Measurements from ENCODE around the gene ZNF219. TPM values are rescaled to one million over a fixed set of nuclear protein-coding genes. Genes with fewer than 3 reads are reported as not detected.

Gene ZNF219
- total RNA-seq, 2 donors from 2014 or later = 13.8 to 20.6 TPM

DNA sequence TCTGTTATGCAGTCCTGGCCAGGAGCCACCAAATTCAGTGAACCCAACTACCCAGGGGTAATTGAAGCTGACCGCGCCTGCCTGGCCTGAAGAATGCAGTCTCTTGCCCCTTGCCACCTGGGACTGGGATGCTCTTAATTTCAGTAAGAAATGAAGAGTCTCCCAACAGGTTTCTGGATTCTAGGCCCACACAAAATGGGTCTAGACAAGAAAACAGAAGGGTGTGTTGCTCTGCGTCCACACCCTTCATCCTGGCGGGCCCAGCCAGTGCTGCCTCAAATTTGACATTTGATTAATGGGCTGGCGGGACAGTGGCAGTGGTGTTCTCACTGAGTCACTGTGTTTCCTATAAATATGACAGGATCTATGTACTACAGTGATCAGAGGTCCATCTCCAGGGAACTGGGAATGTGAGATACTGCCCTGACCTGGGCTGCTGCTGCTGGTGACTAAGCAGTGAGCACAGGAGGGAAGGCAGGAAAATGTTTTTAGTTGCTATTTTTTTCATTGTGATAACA is 8.9 kb upstream of the ZNF219 start:
- no peaks in the 10 kb centered on the region for H3K27me3 Mint-ChIP-seq
- H3K27ac Mint-ChIP-seq = peak overlapping the region; percentile 32
- ATAC-seq = no peak
- no peak overlapping the region for H3K4me3 Mint-ChIP-seq
- H3K4me1 Mint-ChIP-seq = peaks cover 17% of the 10 kb centered on the region
- no peaks in the 10 kb centered on the region for H3K9me3 ChIP-seq (ENCODE audit: control insufficient read depth, low read length, poor library complexity, severe bottlenecking)
- DNase-seq = no peak
- no peaks in the 10 kb centered on the region for H3K36me3 Mint-ChIP-seq (ENCODE audit: low read depth)

DNA sequence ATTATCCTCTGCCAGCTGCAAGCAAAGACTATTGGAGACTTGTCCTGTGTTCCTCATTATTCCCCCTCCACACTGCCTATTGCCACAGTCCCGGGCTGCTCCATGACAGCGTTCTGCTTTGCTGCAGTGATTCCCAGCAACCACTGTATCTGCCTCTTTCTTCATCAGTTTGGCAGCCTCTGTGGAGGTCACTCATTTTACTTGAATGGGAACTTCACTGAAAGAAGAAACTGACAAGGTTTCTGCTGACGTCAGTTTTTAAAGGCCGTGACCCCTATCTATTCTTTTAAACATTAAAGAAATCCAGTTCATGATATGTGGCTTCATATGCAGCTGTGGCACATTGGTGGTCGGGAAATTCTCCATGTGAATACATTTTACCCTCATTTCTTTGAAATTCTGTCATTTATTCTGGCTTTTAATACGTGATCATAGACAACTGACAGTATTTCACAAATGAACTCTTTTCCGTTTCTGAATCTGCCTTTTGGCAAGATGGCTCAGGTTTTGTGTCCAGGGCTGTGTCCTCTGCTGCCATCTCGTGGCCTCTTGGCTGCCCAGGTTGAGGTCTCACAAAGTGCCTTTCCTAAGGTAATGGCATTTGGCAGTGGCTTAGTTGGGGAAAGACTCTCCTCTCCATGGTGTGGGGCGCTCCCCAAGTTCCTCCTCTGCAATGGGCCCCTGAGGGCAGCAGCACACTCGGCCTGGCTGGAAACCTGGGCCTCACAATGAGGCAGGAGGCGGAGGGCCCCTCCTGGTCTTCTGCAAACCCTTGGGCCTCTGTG is 8.2 kb upstream of the ZNF219 start:
- ATAC-seq = no peak
- no peaks in the 10 kb centered on the region for H3K27me3 Mint-ChIP-seq
- no peaks in the 10 kb centered on the region for H3K9me3 ChIP-seq (ENCODE audit: control insufficient read depth, low read length, poor library complexity, severe bottlenecking)
- H3K4me3 Mint-ChIP-seq = peak overlapping the region; percentile 61
- peak; percentile 55 to 75 (median 57) for DNase-seq
- no peaks in the 10 kb centered on the region for H3K36me3 Mint-ChIP-seq (ENCODE audit: low read depth)
- peaks cover 17% of the 10 kb centered on the region for H3K4me1 Mint-ChIP-seq
- peak overlapping the region; percentile 32 for H3K27ac Mint-ChIP-seq

DNA sequence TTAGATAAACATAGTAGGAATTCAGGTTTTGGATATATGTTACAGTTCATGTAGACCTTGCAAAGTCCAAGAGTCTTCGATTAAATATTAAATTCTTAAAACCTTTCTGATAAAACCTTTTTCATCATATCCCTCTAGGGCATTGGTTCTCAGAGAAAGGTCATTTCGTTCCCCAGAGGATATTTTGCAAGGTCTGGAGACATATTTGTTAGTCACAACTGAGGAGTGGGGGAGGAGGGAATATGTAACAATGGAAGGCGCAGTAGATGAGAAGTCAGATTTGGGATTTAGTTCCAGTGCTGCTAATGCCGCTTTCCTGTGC is 7.7 kb upstream of the ZNF219 start:
- DNase-seq = no peak
- H3K36me3 Mint-ChIP-seq (ENCODE audit: low read depth) = no peaks in the 10 kb centered on the region

DNA sequence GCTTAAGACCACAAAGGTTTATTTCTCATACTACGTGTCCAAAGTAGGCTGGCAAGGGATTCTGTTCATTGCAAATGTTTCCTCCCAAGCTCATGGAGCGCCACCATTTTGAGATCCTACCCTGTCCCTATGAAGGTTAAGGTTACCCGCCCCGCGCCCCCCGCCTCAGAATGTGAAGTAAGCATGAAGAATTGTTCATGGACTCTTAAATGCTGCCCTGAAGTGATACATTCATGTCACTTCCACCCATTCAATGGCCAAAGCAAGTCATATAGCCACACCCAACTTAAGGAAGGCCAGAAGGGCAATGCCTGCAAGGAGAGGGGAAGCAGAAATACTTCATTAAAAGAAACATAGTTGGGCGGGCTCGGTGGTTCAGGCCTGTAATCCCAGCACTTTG is 6.6 kb upstream of the ZNF219 start:
- no peak for DNase-seq
- H3K27ac Mint-ChIP-seq = peak overlapping the region; percentile 97
- H3K36me3 Mint-ChIP-seq (ENCODE audit: low read depth) = no peaks in the 10 kb centered on the region
- H3K27me3 Mint-ChIP-seq = no peaks in the 10 kb centered on the region
- no peaks in the 10 kb centered on the region for H3K9me3 ChIP-seq (ENCODE audit: control insufficient read depth, low read length, poor library complexity, severe bottlenecking)
- H3K4me3 Mint-ChIP-seq = no peak overlapping the region
- H3K4me1 Mint-ChIP-seq = peaks cover 17% of the 10 kb centered on the region
- no peak for ATAC-seq

More for the DNA sequence above, 7.7 kb upstream of the ZNF219 start:
- no peaks in the 10 kb centered on the region for H3K9me3 ChIP-seq (ENCODE audit: control insufficient read depth, low read length, poor library complexity, severe bottlenecking)
- no peak for ATAC-seq
- Mint-ChIP-seq H3K4me1 (peaks cover 17% of the 10 kb centered on the region), H3K27me3 (no peaks in the 10 kb centered on the region), H3K27ac (no peak overlapping the region), H3K4me3 (no peak overlapping the region)

DNA sequence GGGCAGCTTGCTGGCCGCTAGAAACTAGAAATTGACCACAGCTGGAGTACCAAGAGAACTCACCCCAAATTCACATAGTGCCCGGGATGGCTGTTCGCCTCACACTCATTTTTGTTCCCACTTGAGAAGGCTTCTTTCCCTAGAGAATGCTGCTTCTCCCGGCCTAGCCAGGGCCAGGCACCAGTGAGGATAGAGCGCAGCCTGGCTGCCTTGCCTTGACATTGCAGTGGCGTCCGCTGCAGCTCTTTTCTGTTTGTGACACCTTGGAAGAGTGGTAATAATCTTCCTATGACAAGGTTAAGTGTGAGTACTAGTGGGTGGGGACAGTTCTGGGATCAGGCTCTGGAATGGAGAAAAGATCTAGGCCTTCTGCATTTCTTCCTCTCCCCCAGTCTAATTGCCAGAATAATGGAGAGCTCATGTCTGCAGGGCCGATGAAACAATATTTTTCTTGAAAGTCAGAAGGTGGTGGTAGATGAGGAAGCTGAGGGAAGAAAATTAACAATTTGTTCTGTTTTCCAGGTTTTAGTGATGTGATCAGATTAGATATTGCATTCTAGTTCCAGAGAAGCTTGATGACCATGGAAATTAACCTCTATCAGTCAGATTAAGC is 6.1 kb upstream of the ZNF219 start:
- Mint-ChIP-seq H3K27me3 (no peaks in the 10 kb centered on the region), H3K36me3 (ENCODE audit: low read depth) (no peaks in the 10 kb centered on the region), H3K27ac (peak overlapping the region; percentile 97), H3K4me3 (peak overlapping the region; percentile 95), H3K4me1 (peaks cover 18% of the 10 kb centered on the region)
- DNase-seq = peak; percentile 35 to 47 (median 44)
- no peaks in the 10 kb centered on the region for H3K9me3 ChIP-seq (ENCODE audit: control insufficient read depth, low read length, poor library complexity, severe bottlenecking)
- peak; percentile 53 for ATAC-seq

DNA sequence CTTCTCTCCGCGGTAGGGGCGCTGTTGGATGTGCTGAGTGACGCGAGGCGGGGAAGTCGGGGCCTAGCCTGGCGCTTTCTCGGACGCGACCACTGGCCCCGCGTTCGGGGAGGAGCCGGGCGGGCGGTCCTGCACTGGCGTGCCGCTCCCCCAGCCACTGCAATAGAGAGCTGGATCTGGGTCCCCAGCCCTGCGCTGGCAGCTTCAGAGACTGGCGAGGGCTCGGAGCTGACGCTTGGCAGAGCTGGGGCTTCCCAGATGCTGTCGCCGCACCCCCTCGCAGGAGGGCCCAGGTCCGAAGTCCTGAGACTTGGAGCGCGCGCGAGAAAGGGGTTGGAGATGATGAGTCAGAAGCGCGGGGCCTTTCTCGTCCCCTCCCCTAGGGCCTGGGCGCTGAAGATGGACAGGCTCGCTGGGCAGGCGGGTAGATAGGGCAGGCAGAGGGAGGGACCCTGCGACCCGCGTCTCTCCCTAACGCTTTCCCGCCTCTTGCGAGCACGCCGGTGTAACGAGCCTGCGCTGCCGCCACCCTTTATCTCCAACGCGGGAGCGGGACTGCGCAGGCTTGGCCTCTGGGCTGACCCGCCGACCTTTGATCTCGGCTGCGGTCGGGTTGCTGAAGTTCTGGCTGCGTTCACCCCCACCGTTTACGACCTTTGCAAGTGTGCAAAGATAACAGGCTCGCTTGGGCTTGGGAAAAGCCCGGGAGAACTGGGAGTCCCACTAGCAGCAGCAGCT is 5.4 kb upstream of the ZNF219 start:
- peak overlapping the region; percentile 97 for H3K27ac Mint-ChIP-seq

DNA sequence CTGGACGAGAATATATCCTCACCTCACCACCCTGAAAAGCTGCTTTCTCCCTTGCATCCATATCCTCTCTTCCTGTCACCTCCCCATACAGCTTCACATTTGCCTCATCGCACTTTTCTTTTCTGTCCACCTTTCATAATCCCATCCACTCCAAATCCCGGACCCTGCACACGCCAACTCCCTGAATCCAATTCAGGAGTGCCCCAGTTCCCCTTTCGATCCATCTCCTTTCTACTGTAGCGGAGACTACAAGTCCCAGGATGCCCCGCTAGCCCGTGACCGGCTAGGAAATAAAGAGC is 4.9 kb upstream of the ZNF219 start:
- no peak for ATAC-seq

More for the DNA sequence above, 5.4 kb upstream of the ZNF219 start:
- DNase-seq (peak; percentile 82 to 91 (median 83)), ATAC-seq (peak; percentile 87)
- Mint-ChIP-seq H3K27me3 (no peaks in the 10 kb centered on the region), H3K4me1 (peaks cover 24% of the 10 kb centered on the region), H3K4me3 (peak overlapping the region; percentile 95), H3K36me3 (ENCODE audit: low read depth) (no peaks in the 10 kb centered on the region)
- H3K9me3 ChIP-seq (ENCODE audit: control insufficient read depth, low read length, poor library complexity, severe bottlenecking) = no peaks in the 10 kb centered on the region

DNA sequence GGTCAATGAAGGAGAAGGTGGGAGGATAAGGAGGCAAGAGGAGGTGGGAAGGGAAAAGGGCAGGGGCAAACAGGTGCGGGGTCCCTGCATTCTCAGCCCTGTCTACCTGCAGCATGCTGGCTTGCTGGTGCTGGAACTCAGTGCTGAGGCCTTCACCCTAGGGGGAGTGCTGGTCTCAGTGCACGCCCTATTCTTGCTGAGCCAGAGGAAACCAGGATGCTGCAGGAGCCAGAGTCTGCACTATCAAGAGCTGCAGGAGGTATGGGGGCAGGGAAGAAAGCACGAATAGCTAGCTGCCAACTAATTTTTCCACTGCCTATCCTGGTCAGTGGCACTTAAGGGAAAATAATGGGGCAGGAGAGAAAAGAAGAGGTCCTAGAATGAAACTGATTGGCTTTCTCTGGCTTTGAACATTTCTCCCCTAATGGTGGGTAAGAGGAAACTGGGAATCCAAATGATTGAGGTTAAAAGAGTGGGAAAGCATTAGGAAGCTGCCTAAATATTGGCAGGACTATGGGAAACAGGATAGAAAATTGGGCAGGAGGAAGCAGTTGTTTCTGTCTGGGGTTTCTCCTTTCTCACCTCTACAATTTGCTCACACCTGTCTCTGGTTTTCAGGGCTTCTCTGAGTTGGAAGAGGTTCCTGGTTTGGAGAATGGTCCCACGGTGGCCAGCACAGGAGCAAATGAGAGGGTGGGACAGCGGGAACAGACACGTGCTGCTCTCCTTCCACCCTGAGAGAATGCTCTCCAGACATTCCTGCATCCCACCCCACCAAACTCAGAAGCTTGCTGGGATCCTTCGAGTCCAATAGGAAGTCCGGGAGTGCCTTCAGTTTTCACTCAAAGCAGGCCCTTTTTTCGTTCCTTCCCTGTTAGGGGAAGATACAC is 4.3 kb upstream of the ZNF219 start:
- DNase-seq (no peak), ATAC-seq (no peak)
- H3K36me3 Mint-ChIP-seq (ENCODE audit: low read depth) = no peaks in the 10 kb centered on the region
- H3K9me3 ChIP-seq (ENCODE audit: control insufficient read depth, low read length, poor library complexity, severe bottlenecking) = no peaks in the 10 kb centered on the region
- H3K27me3 Mint-ChIP-seq = no peaks in the 10 kb centered on the region
- H3K27ac Mint-ChIP-seq = peak overlapping the region; percentile 97
- peak overlapping the region; percentile 95 for H3K4me3 Mint-ChIP-seq
- peaks cover 27% of the 10 kb centered on the region for H3K4me1 Mint-ChIP-seq

More for the DNA sequence above, 4.9 kb upstream of the ZNF219 start:
- Mint-ChIP-seq H3K27ac (peak overlapping the region; percentile 97), H3K27me3 (no peaks in the 10 kb centered on the region), H3K4me3 (peak overlapping the region; percentile 95), H3K36me3 (ENCODE audit: low read depth) (no peaks in the 10 kb centered on the region), H3K4me1 (peaks cover 27% of the 10 kb centered on the region)
- H3K9me3 ChIP-seq (ENCODE audit: control insufficient read depth, low read length, poor library complexity, severe bottlenecking) = no peaks in the 10 kb centered on the region
- no peak for DNase-seq

DNA sequence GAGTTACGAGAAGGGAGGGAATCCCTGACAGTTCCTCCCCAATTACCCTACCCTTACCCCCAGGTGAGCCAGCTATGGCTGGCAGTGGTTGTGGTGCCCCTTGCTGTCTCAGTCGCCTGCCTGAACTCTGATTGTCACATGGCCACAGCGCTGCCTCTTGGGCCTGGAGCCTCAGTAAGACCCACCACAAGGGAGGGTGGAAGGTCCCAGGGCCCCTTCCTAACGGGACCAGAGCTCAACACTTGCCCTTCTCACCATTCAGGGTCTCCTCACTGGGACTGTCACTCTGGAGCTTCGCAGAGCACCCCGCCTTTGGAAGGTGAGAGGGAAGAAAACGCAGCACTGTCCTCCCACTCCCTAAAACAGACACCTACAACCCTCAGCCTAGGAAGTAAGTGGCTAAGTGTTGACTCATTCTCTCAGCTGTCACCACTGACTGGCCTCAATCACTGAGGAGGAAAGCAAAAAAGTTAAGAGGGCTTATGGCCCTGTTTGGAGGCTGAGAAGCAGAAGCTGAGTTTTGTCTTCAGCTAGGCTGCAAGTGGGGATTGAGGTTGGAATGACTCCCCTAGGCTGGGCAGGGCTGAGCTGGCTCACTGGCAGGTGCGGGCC is 3.5 kb upstream of the ZNF219 start:
- Mint-ChIP-seq H3K36me3 (ENCODE audit: low read depth) (no peaks in the 10 kb centered on the region), H3K4me1 (peaks cover 25% of the 10 kb centered on the region), H3K27me3 (no peaks in the 10 kb centered on the region), H3K27ac (peak overlapping the region; percentile 97), H3K4me3 (no peak overlapping the region)
- ATAC-seq = no peak
- DNase-seq = no peak
- no peaks in the 10 kb centered on the region for H3K9me3 ChIP-seq (ENCODE audit: control insufficient read depth, low read length, poor library complexity, severe bottlenecking)

DNA sequence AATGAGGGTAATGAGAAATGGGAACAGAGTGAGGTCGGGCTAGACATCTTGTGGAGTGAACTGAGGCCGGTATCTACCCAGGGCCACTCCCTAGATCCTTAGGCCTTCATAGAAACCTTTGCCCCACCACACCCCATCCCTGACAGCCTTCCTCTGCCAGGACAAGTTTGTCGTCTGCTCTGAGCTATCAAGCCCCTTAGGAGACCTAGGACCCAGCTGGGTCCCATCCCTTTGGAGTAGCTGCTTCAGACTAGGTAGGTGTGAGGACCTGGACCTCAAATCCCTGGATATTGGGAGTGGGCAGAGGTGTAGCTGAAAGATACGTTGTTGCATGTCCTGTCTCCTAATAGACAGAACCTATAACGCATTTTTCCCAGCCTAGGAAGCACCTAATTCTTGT is 2.5 kb upstream of the ZNF219 start, which contains the start of gene TMEM253:
TSS of gene TMEM253 (plus strand) at position 136 of the 400 bp plus-strand sequence. CDS start 278 bp downstream, outside the sequence.
- no peaks in the 10 kb centered on the region for H3K36me3 Mint-ChIP-seq (ENCODE audit: low read depth)

DNA sequence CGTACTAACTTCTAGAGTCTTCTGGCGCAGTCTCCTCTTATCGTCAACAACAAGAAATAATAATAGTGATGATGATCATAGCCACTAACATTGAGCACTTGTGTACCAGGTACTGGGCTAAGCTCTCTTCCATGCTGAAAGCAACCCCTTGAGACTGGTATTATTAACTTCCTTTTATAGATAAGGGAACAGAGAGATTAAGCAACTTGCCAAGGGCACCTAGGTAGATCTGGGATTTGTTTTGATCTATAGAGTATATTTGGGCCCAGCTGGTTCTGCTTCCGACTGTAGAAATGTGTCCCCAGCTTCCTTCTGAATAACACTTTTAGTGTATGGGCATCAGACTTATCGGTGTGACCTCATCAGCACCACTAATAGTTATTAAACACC is 1.1 kb upstream of the ZNF219 start:
- H3K4me1 Mint-ChIP-seq = peaks cover 20% of the 10 kb centered on the region
- peak overlapping the region; percentile 81 for H3K27ac Mint-ChIP-seq

More for the DNA sequence above, 2.5 kb upstream of the ZNF219 start, which contains the start of gene TMEM253:
- DNase-seq (no peak), ATAC-seq (no peak)
- Mint-ChIP-seq H3K27me3 (no peaks in the 10 kb centered on the region), H3K27ac (peak within 1 kb of the TSS; percentile 81), H3K4me3 (peak within 1 kb of the TSS; percentile 64), H3K4me1 (peaks cover 22% of the 10 kb centered on the region)
- H3K9me3 ChIP-seq (ENCODE audit: control insufficient read depth, low read length, poor library complexity, severe bottlenecking) = no peaks in the 10 kb centered on the region

DNA sequence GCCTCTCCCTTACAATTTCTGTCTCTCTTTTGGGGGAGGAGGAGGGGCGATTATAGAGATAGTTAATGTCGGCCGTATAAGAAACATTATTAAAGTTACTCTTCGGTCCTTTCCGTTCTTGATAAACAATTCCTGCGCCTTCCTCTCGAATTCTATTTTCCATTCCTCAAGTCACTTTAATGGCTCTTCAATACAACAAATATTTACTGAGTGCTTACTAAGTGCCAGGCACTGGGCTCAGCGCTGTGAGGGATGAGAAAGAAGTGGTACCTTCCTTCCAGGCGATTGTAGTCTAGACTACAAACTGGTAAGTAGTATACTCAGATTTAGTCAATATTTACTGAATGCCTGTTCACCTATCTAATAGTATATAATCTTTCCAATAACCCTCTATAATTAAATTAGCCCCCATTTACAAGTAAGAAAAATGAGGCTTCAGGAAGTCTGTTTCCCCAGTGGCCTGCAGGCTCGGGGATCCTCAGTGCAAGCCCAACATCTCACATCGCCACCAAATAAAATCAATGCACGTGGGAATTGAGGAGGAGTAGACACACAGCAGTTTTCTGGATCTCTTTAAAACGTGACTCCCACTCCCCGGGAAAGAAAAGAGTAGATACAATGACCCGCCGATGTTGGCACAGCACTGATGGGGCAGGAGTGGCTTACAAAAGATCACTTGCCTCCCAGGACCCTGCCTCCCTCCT is 589 bp upstream of the ZNF219 start:
- H3K27ac Mint-ChIP-seq = peak overlapping the region; percentile 81
- H3K27me3 Mint-ChIP-seq = no peaks in the 10 kb centered on the region
- H3K36me3 Mint-ChIP-seq (ENCODE audit: low read depth) = no peaks in the 10 kb centered on the region
- no peaks in the 10 kb centered on the region for H3K9me3 ChIP-seq (ENCODE audit: control insufficient read depth, low read length, poor library complexity, severe bottlenecking)
- DNase-seq = no peak
- no peak for ATAC-seq
- H3K4me3 Mint-ChIP-seq = peak overlapping the region; percentile 91
- H3K4me1 Mint-ChIP-seq = peaks cover 18% of the 10 kb centered on the region

More for the DNA sequence above, 1.1 kb upstream of the ZNF219 start:
- Mint-ChIP-seq H3K4me3 (peak overlapping the region; percentile 91), H3K27me3 (no peaks in the 10 kb centered on the region), H3K36me3 (ENCODE audit: low read depth) (no peaks in the 10 kb centered on the region)
- no peak for ATAC-seq
- H3K9me3 ChIP-seq (ENCODE audit: control insufficient read depth, low read length, poor library complexity, severe bottlenecking) = no peaks in the 10 kb centered on the region
- no peak for DNase-seq
